ENCODE results near the gene H2AZ1. TPM values are rescaled to one million over a fixed set of nuclear protein-coding genes. Genes with fewer than 3 reads are reported as not detected.

H2AZ1 gene
- total and polyA plus RNA-seq, 5 experiments from 2014 or later: 163 to 365 (median 344) TPM

DNA sequence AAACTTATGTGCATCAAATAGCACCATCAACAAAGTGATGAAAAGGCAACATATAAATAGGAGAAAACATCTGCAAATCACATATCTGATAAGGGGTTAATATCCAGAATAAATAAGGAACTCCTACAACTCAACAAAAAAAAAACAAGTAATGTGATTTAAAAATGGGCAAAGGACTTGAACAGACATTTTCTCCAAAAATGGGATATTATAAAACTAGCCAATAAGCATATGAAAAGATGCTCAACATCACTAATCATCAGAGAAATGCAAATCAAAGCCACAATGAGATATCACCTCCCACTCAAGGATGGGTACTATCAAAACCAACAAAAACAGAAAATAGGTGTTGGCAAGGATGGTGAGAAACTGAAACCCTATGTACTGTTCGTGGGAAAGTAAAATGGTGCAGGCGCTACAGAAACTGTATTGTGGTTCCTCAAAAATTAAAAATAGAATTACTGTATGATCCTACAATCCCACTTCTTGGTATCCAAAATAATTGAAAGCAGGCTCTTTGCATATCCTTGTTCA lies 6.1 kb downstream of the H2AZ1 start:
- peak overlapping the region in 9 of 10 donors; percentile 11 to 77 (median 50) for H3K27ac Mint-ChIP-seq
- ATAC-seq (no peak), DNase-seq (no peak)
- POLR2A ChIA-PET: interaction anchor here (0.6 kb wide), 1 partner anchor 50 kb away, joined by 3 read pairs; the partner anchor contains the start of gene LAMTOR3
- no peaks in the 10 kb centered on the region for H3K9me3 Mint-ChIP-seq
- H3K27me3 Mint-ChIP-seq: no peaks in the 10 kb centered on the region
- peak overlapping the region in 9 of 10 donors; percentile 20 to 100 (median 97) for H3K4me3 Mint-ChIP-seq
- peaks cover 18 to 70% (median 61%) of the 10 kb centered on the region in 4 donors for H3K4me1 Mint-ChIP-seq
- H3K36me3 Mint-ChIP-seq: peaks cover 0 to 33% (median 9%) of the 10 kb centered on the region in 3 donors

- POLR2A ChIA-PET: interaction anchor here (0.7 kb wide), 2 partner anchors 10 to 48 kb away, joined by 3 read pairs; no protein-coding TSS in a partner anchor
- ATAC-seq: no peak
- peaks cover 8 to 50% (median 42%) of the 10 kb centered on the region in 4 donors for H3K4me1 Mint-ChIP-seq
- H3K36me3 Mint-ChIP-seq: peaks cover 18 to 49% (median 26%) of the 10 kb centered on the region in 3 donors
- no peak for DNase-seq
- no peaks in the 10 kb centered on the region for H3K27me3 Mint-ChIP-seq
- H3K9me3 Mint-ChIP-seq: peaks cover 0 to 20% (median 8%) of the 10 kb centered on the region in 9 donors
- H3K27ac Mint-ChIP-seq: peak overlapping the region in 5 of 10 donors; percentile 5 to 50 (median 41)
- no peak overlapping the region for H3K4me3 Mint-ChIP-seq
Measured at GRCh38 chr4:99938243-99938753, 11.8 kb downstream of the H2AZ1 start.

DNA sequence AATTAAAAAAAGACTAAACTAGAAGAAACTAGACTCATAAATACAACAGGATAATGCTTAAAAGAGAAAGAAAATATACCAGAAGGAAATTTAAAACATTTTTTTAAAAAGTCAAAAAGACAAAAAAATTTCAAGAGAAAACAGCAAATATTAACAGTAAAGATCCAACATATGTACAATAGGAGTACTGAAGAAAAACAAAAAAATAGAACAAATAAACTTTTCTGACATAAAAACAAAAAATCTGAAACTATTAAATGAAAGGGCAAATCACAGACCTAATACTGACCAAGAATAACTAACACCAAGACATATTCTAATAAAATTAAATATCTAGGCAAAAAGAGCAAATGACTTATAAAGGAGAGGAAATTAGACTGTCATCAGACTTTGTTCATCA lies 15.2 kb downstream of the H2AZ1 start:
- Mint-ChIP-seq H3K4me3 (no peak overlapping the region), H3K27ac (peak overlapping the region in 2 of 10 donors; percentile 3 to 47), H3K9me3 (peaks cover 0 to 20% (median 8%) of the 10 kb centered on the region in 9 donors), H3K27me3 (no peaks in the 10 kb centered on the region), H3K4me1 (peaks cover 15 to 50% (median 47%) of the 10 kb centered on the region in 4 donors), H3K36me3 (peaks cover 18 to 52% (median 33%) of the 10 kb centered on the region in 3 donors)
- ATAC-seq (no peak), DNase-seq (no peak)
- POLR2A ChIA-PET: interaction anchor here (1.0 kb wide), 1 partner anchor 12 kb away, joined by 3 read pairs; the partner anchor contains the start of gene DNAJB14

DNA sequence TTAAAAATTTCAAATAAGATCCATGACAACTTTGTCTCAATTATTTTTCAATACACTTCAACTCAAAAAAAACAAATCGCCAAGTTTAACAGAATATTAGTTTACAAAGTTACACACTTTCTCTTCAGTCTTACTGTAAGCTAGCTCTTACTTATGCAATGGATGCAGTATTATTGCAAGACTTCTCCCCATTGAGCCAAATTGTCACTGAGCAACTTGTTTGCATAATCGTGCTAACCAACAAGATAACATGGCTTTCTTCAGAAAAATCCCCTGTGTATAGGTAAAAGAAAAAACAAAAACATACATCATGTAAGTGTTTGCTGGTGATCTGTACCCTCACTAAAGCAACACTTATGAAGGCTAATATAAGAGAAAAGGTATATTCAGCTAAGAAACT lies 22.5 kb downstream of the H2AZ1 start:
- Mint-ChIP-seq H3K27ac (peak overlapping the region in 2 of 10 donors; percentile 8 to 33), H3K9me3 (no peaks in the 10 kb centered on the region), H3K27me3 (no peaks in the 10 kb centered on the region), H3K4me1 (peaks cover 15 to 46% (median 37%) of the 10 kb centered on the region in 4 donors), H3K4me3 (no peak overlapping the region), H3K36me3 (peaks cover 0 to 64% (median 25%) of the 10 kb centered on the region in 3 donors)
- ATAC-seq (no peak), DNase-seq (no peak)
- POLR2A ChIA-PET: interaction anchor here (0.7 to 1.4 kb wide), 2 partner anchors 23 to 30 kb away, joined by 3 to 4 read pairs; partner anchors contain the start of gene H2AZ1

- ATAC-seq: peak; percentile 92 to 99
- Mint-ChIP-seq H3K4me3 (peak overlapping the region in 7 of 10 donors; percentile 2 to 43 (median 23)), H3K9me3 (peaks cover 0 to 13% (median 11%) of the 10 kb centered on the region in 9 donors)
Measured at GRCh38 chr4:99921174-99921573, 28.9 kb downstream of the H2AZ1 start.

GRCh38 chr4:99918656-99919055 lies 31.4 kb downstream of the H2AZ1 start:
- Mint-ChIP-seq H3K9me3 (peaks cover 0 to 13% (median 11%) of the 10 kb centered on the region in 9 donors), H3K4me1 (peaks cover 13 to 28% (median 14%) of the 10 kb centered on the region in 4 donors), H3K36me3 (peaks cover 9 to 69% (median 41%) of the 10 kb centered on the region in 3 donors), H3K27ac (peak overlapping the region in 2 of 10 donors; percentile 25 to 77), H3K4me3 (no peak overlapping the region), H3K27me3 (no peaks in the 10 kb centered on the region)
- POLR2A ChIA-PET: interaction anchor here (1.6 kb wide), 1 partner anchor 28 kb away, joined by 5 read pairs; the partner anchor contains the start of gene DNAJB14
- no peak for ATAC-seq
- no peak for DNase-seq

More at GRCh38 chr4:99921174-99921573, 28.9 kb downstream of the H2AZ1 start:
- Mint-ChIP-seq H3K4me1 (peaks cover 10 to 20% (median 14%) of the 10 kb centered on the region in 4 donors), H3K27me3 (no peaks in the 10 kb centered on the region), H3K27ac (peak overlapping the region in 7 of 10 donors; percentile 24 to 86 (median 63)), H3K36me3 (peaks cover 9 to 61% (median 30%) of the 10 kb centered on the region in 3 donors)
- POLR2A ChIA-PET: interaction anchor here (1.5 kb wide), 1 partner anchor 25 kb away, joined by 5 read pairs; the partner anchor contains the start of gene DNAJB14
- DNase-seq: peak in 4 of 10 donors; percentile 17 to 57 (median 34)

GRCh38 chr4:99917575-99917974 lies 32.5 kb downstream of the H2AZ1 start:
- no peak overlapping the region for H3K4me3 Mint-ChIP-seq
- DNase-seq (no peak), ATAC-seq (no peak)
- peaks cover 0 to 13% (median 11%) of the 10 kb centered on the region in 9 donors for H3K9me3 Mint-ChIP-seq
- peaks cover 12 to 31% (median 14%) of the 10 kb centered on the region in 4 donors for H3K4me1 Mint-ChIP-seq
- peaks cover 9 to 68% (median 41%) of the 10 kb centered on the region in 3 donors for H3K36me3 Mint-ChIP-seq
- no peaks in the 10 kb centered on the region for H3K27me3 Mint-ChIP-seq
- peak overlapping the region in 3 of 10 donors; percentile 0 to 78 (median 41) for H3K27ac Mint-ChIP-seq
- POLR2A ChIA-PET: interaction anchor here (1.6 kb wide), 1 partner anchor 29 kb away, joined by 5 read pairs; the partner anchor contains the start of gene DNAJB14

DNA sequence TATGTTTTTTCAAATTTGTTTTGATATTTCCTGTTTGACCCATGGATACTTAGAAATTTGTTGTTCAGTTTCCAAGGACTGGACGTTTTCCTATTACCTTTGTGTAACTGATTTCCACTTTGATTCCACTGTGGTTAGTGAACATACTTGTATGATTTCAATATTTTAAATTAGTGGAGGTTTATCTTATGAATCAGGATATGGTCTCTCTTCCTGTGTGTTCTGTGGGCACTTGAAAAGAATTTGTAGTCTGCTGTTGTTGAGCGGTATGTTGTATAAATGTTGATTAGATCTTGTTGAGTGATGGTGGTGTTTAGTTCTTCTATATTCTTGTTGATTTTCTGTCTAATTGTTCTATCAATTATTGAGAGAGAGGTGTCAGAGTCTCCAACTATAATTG lies 34.6 kb downstream of the H2AZ1 start:
- no peak for DNase-seq
- peak overlapping the region in 5 of 10 donors; percentile 7 to 76 (median 19) for H3K27ac Mint-ChIP-seq
- no peak overlapping the region for H3K4me3 Mint-ChIP-seq
- POLR2A ChIA-PET: no interaction called here
- no peak for ATAC-seq
- peaks cover 6 to 25% (median 9%) of the 10 kb centered on the region in 4 donors for H3K4me1 Mint-ChIP-seq
- no peaks in the 10 kb centered on the region for H3K27me3 Mint-ChIP-seq
- peaks cover 0 to 13% (median 11%) of the 10 kb centered on the region in 9 donors for H3K9me3 Mint-ChIP-seq
- peaks cover 9 to 65% (median 41%) of the 10 kb centered on the region in 3 donors for H3K36me3 Mint-ChIP-seq

Other genes starting within 250 kb of the H2AZ1 start
- gene DAPP1, start 133.4 kb downstream of the H2AZ1 start, total RNA-seq: 10 to 100 TPM; 11.2 to 12.1 TPM
- gene DAPP1, start 133.4 kb downstream of the H2AZ1 start, polyA plus RNA-seq: 10 to 100 TPM in 2 of 3 donors, 1 to 10 TPM in 1; 8.6 to 17.0 (median 12.2) TPM
- gene LAMTOR3, start 55.8 kb downstream of the H2AZ1 start, total RNA-seq: 10 to 100 TPM; 24.9 to 27.8 TPM
- 10 to 100 TPM; 29.0 to 35.6 (median 29.7) TPM for gene LAMTOR3, start 55.8 kb downstream of the H2AZ1 start, polyA plus RNA-seq
- 10 to 100 TPM; 68.1 to 82.5 TPM for gene DNAJB14, start 3.7 kb downstream of the H2AZ1 start, total RNA-seq
- gene DNAJB14, start 3.7 kb downstream of the H2AZ1 start, polyA plus RNA-seq: 10 to 100 TPM; 40.3 to 48.9 (median 46.7) TPM
- gene DDIT4L, start 240.2 kb upstream of the H2AZ1 start, total RNA-seq: not detected
- gene DDIT4L, start 240.2 kb upstream of the H2AZ1 start, polyA plus RNA-seq: under 1 TPM in 1 of 3 donors, not detected in 2; 0.30 TPM